Liver (tissue), 9 donors: ENCODE results near the gene ACOT11. TPM values are rescaled to one million over a fixed set of nuclear protein-coding genes. Genes with fewer than 3 reads are reported as not detected.

Source experiments
- DNase-seq: peaks from one replicate; pipeline ENCODE4 v3.0.0-alpha.2; 2017; ENCODE audit warnings: low spot score
- H3K27ac ChIP-seq, 2 donors: one replicate each; pipeline ENCODE4 v1.7.0; 2013; ENCODE audit warnings: inconsistent platforms in 2 of 2, low read length in 2 of 2, control low read depth in 1 of 2, low read depth in 1 of 2, mild to moderate bottlenecking in 1 of 2
- H3K27me3 ChIP-seq, 4 donors: one replicate each; pipeline versions ENCODE4 v1.6.1 to v1.7.0; 2013; ENCODE audit warnings: low read length in 3 of 4, inconsistent platforms in 1 of 4, mild to moderate bottlenecking in 1 of 4, moderate library complexity in 1 of 4; ENCODE audit not compliant: control insufficient read depth in 4 of 4, insufficient read depth in 4 of 4
- H3K36me3 ChIP-seq, 4 donors: one replicate each; pipeline versions ENCODE4 v1.6.1 to v1.7.0; 2013; ENCODE audit warnings: low read length in 3 of 4, mild to moderate bottlenecking in 3 of 4, low read depth in 1 of 4, moderate library complexity in 1 of 4; ENCODE audit not compliant: control insufficient read depth in 4 of 4, insufficient read depth in 3 of 4
- H3K4me1 ChIP-seq, 4 donors: one replicate each; pipeline versions ENCODE4 v1.6.1 to v1.7.0; 2013; ENCODE audit warnings: low read length in 3 of 4, mild to moderate bottlenecking in 3 of 4, moderate library complexity in 1 of 4; ENCODE audit not compliant: control insufficient read depth in 4 of 4, insufficient read depth in 4 of 4
- H3K4me3 ChIP-seq, 3 donors: one replicate each; pipeline versions ENCODE4 v1.6.1 to v1.7.0; 2013; ENCODE audit warnings: low read length in 3 of 3, control low read depth in 1 of 3, low read depth in 1 of 3, mild to moderate bottlenecking in 1 of 3
- H3K9ac ChIP-seq, 2 donors: one replicate each; pipeline ENCODE4 v1.7.0; 2013; ENCODE audit warnings: low read length in 2 of 2, mild to moderate bottlenecking in 2 of 2, moderate library complexity in 2 of 2, control low read depth in 1 of 2, low read depth in 1 of 2
- H3K9me3 ChIP-seq, 4 donors: one replicate each; pipeline versions ENCODE4 v1.6.1 to v1.7.0; 2013; ENCODE audit warnings: low read length in 3 of 4; ENCODE audit not compliant: control insufficient read depth in 4 of 4
- EGR1 ChIP-seq, 2 donors: IDR thresholded peaks; 2 replicates each; pipeline ENCODE4 v1.6.1; 2016 to 2018; ENCODE audit warnings: antibody characterized with exemption in 2 of 2, low read depth in 2 of 2
- FOXA2 ChIP-seq: IDR thresholded peaks from 2 replicates; pipeline ENCODE4 v1.6.1; 2016; ENCODE audit warnings: antibody characterized with exemption
- GABPA ChIP-seq, 2 donors: IDR thresholded peaks in 1 of 2; conservative IDR thresholded peaks in 1 of 2; 2 replicates each; pipeline ENCODE4 v1.6.1; 2016; ENCODE audit warnings: antibody characterized with exemption in 2 of 2, mild to moderate bottlenecking in 1 of 2, moderate library complexity in 1 of 2
- HNF4A ChIP-seq, 2 donors: conservative IDR thresholded peaks; 2 replicates each; pipeline ENCODE4 v1.6.1; 2016; ENCODE audit warnings: antibody characterized with exemption in 2 of 2, mild to moderate bottlenecking in 2 of 2
- HNF4G ChIP-seq: IDR thresholded peaks from 2 replicates; pipeline ENCODE4 v1.6.1; 2016; ENCODE audit warnings: antibody characterized with exemption
- JUND ChIP-seq, 2 donors: IDR thresholded peaks; 2 replicates each; pipeline ENCODE4 v1.6.1; 2016; ENCODE audit warnings: antibody characterized with exemption in 2 of 2
- NR2F2 ChIP-seq: IDR thresholded peaks from 2 replicates; pipeline ENCODE4 v1.6.1; 2016; ENCODE audit warnings: antibody characterized with exemption
- RAD21 ChIP-seq, 2 donors: IDR thresholded peaks; 2 replicates each; pipeline ENCODE4 v1.6.1; 2016; ENCODE audit warnings: antibody characterized with exemption in 2 of 2, mild to moderate bottlenecking in 2 of 2
- RXRA ChIP-seq, 2 donors: IDR thresholded peaks; 2 replicates each; pipeline ENCODE4 v1.6.1; 2017 to 2018; ENCODE audit warnings: antibody characterized with exemption in 2 of 2, mild to moderate bottlenecking in 1 of 2
- SP1 ChIP-seq: IDR thresholded peaks from 2 replicates; pipeline ENCODE4 v1.6.1; 2018; ENCODE audit warnings: antibody characterized with exemption, mild to moderate bottlenecking
- TAF1 ChIP-seq: conservative IDR thresholded peaks from 2 replicates; pipeline ENCODE4 v1.6.1; 2016; ENCODE audit warnings: antibody characterized with exemption, mild to moderate bottlenecking
- WGBS: extraction: QIAGEN DNeasy Blood & Tissue Kit; methylation state at CpG from one replicate; pipeline ENCODE4 v1.1.7; 2013; 5-methylcytosine and 5-hydroxymethylcytosine counted together
- polyA plus RNA-seq, 2 donors: library from polyadenylated mRNA; stranded (reverse) in 1 of 2; unstranded in 1 of 2; fragments of 200-250 nt in 1 of 2; fragments of >200 nt in 1 of 2; fragmentation: Nextera tagmentation in 1 of 2; extraction: Ambion mirVana in 1 of 2; gene quantifications; one replicate each; pipeline versions ENCODE4 v1.2.1 to v1.2.3, GENCODE V29; 2013 to 2015
- total RNA-seq, 2 donors: library from RNA; depleted of rRNA; stranded (reverse); fragments of >200 nt; gene quantifications; one replicate each; pipeline ENCODE4 v1.2.3, GENCODE V29; 2014
- TF ChIP-seq, protein P1 (sequence below): IDR thresholded peaks from 2 replicates; pipeline ENCODE4 v1.6.1; 2016; ENCODE audit warnings: antibody characterized with exemption
- TF ChIP-seq, protein P2 (sequence below): fragments of 150-350 bp; IDR thresholded peaks from 2 replicates; pipeline ENCODE4 v1.5.1; 2017; ENCODE audit warnings: improper control_type of control experiment, low read depth, low read length; ENCODE audit not compliant: missing input control
- TF ChIP-seq, protein P3 (sequence below): IDR thresholded peaks from 2 replicates; pipeline ENCODE4 v1.6.1; 2016; ENCODE audit warnings: antibody characterized with exemption
- TF ChIP-seq, protein P4 (sequence below): IDR thresholded peaks from 2 replicates; pipeline ENCODE4 v1.6.1; 2016; ENCODE audit warnings: antibody characterized with exemption
- TF ChIP-seq, protein P5 (sequence below): IDR thresholded peaks from 2 replicates; pipeline ENCODE4 v1.6.1; 2016; ENCODE audit warnings: antibody characterized with exemption, mild to moderate bottlenecking
- donor health status: healthy.
- donor health status: healthy.
- donor health status: healthy.
- donor health status: healthy.
- donor health status: healthy.

The ACOT11 gene
- total and polyA plus RNA-seq, 4 donors = 0.13 to 1.1 (median 0.50) TPM

DNA sequence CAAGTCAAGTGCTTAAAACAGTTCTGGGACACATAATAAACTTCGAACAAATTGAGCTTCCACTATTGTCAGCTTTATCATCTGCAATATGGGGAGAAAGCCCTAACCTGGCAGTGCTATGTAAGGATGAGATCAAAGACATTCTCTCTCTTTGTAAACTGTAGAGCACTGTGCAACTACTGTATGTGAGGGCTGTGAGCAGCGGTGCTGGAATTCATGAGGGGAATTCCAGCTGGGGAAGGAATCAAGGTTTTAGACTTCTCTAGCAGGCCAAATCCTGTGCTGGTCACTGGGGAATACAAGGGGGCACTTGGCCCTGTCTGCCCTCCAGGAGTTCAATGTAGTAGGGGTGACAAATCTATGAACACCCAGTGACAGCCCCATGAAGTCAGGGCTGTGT lies 66.0 kb downstream of the ACOT11 start:
- no peak for DNase-seq
- H3K4me3 ChIP-seq = no peak overlapping the region
- 92% methylated on average over 2 of the region's 2 CpGs for WGBS
- no peaks in the 10 kb centered on the region for H3K9me3 ChIP-seq
- no peak overlapping the region for H3K27ac ChIP-seq
- H3K27me3 ChIP-seq = no peaks in the 10 kb centered on the region
- peaks cover 0 to 34% (median 7%) of the 10 kb centered on the region in 4 donors for H3K36me3 ChIP-seq
- H3K4me1 ChIP-seq = no peaks in the 10 kb centered on the region
- TF ChIP-seq GABPA (IDR thresholded peaks at IDR 0.05 in 1 of 2, conservative IDR thresholded peaks at IDR 0.05 in 1 of 2) (no peak), HNF4A (conservative IDR thresholded peaks at IDR 0.05) (no peak), FOXA2 (no peak), SP1 (no peak), RAD21 (IDR thresholded peaks at IDR 0.05) (no peak), EGR1 (IDR thresholded peaks at IDR 0.05; ENCODE audit: low read depth in 2 of 2) (no peak)
- TF ChIP-seq, protein P1, sequence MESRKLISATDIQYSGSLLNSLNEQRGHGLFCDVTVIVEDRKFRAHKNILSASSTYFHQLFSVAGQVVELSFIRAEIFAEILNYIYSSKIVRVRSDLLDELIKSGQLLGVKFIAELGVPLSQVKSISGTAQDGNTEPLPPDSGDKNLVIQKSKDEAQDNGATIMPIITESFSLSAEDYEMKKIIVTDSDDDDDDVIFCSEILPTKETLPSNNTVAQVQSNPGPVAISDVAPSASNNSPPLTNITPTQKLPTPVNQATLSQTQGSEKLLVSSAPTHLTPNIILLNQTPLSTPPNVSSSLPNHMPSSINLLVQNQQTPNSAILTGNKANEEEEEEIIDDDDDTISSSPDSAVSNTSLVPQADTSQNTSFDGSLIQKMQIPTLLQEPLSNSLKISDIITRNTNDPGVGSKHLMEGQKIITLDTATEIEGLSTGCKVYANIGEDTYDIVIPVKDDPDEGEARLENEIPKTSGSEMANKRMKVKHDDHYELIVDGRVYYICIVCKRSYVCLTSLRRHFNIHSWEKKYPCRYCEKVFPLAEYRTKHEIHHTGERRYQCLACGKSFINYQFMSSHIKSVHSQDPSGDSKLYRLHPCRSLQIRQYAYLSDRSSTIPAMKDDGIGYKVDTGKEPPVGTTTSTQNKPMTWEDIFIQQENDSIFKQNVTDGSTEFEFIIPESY = no peak
- TF ChIP-seq, protein P2, sequence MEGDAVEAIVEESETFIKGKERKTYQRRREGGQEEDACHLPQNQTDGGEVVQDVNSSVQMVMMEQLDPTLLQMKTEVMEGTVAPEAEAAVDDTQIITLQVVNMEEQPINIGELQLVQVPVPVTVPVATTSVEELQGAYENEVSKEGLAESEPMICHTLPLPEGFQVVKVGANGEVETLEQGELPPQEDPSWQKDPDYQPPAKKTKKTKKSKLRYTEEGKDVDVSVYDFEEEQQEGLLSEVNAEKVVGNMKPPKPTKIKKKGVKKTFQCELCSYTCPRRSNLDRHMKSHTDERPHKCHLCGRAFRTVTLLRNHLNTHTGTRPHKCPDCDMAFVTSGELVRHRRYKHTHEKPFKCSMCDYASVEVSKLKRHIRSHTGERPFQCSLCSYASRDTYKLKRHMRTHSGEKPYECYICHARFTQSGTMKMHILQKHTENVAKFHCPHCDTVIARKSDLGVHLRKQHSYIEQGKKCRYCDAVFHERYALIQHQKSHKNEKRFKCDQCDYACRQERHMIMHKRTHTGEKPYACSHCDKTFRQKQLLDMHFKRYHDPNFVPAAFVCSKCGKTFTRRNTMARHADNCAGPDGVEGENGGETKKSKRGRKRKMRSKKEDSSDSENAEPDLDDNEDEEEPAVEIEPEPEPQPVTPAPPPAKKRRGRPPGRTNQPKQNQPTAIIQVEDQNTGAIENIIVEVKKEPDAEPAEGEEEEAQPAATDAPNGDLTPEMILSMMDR = no peak
- TF ChIP-seq, protein P3, sequence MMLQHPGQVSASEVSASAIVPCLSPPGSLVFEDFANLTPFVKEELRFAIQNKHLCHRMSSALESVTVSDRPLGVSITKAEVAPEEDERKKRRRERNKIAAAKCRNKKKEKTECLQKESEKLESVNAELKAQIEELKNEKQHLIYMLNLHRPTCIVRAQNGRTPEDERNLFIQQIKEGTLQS = no peak
- TF ChIP-seq, protein P4, sequence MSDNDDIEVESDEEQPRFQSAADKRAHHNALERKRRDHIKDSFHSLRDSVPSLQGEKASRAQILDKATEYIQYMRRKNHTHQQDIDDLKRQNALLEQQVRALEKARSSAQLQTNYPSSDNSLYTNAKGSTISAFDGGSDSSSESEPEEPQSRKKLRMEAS = no peak
- TF ChIP-seq, protein P5, sequence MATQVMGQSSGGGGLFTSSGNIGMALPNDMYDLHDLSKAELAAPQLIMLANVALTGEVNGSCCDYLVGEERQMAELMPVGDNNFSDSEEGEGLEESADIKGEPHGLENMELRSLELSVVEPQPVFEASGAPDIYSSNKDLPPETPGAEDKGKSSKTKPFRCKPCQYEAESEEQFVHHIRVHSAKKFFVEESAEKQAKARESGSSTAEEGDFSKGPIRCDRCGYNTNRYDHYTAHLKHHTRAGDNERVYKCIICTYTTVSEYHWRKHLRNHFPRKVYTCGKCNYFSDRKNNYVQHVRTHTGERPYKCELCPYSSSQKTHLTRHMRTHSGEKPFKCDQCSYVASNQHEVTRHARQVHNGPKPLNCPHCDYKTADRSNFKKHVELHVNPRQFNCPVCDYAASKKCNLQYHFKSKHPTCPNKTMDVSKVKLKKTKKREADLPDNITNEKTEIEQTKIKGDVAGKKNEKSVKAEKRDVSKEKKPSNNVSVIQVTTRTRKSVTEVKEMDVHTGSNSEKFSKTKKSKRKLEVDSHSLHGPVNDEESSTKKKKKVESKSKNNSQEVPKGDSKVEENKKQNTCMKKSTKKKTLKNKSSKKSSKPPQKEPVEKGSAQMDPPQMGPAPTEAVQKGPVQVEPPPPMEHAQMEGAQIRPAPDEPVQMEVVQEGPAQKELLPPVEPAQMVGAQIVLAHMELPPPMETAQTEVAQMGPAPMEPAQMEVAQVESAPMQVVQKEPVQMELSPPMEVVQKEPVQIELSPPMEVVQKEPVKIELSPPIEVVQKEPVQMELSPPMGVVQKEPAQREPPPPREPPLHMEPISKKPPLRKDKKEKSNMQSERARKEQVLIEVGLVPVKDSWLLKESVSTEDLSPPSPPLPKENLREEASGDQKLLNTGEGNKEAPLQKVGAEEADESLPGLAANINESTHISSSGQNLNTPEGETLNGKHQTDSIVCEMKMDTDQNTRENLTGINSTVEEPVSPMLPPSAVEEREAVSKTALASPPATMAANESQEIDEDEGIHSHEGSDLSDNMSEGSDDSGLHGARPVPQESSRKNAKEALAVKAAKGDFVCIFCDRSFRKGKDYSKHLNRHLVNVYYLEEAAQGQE = no peak
- H3K9ac ChIP-seq = no peak overlapping the region

DNA sequence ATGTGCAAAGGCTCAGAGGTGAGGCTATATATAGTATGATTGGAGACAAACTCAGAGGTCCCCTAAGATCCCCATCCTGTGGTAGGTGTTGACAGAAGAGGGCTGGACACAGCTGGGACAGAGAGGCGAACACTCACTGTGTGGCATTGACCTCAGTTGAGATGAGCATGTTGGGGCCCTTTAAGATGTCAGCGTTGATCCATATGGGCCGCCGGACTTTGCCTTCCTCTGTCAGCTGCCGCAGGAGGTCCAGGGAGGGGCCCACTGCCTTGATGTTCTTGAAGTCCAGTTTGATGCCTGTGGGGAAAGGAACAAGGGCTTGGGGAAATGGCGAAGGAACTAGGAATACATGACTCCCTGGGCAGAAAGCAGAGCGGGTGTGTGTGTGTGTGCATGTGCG lies 66.5 kb downstream of the ACOT11 start:
- H3K4me3 ChIP-seq = no peak overlapping the region
- H3K4me1 ChIP-seq = no peaks in the 10 kb centered on the region
- no peak overlapping the region for H3K9ac ChIP-seq
- peaks cover 0 to 30% (median 7%) of the 10 kb centered on the region in 4 donors for H3K36me3 ChIP-seq
- whole genome bisulfite sequencing = 78% methylated on average over 8 of the region's 8 CpGs
- H3K27me3 ChIP-seq = no peaks in the 10 kb centered on the region
- no peak overlapping the region for H3K27ac ChIP-seq
- H3K9me3 ChIP-seq = no peaks in the 10 kb centered on the region
- no peak for DNase-seq
- TF ChIP-seq RXRA (IDR thresholded peaks at IDR 0.05) (no peak), HNF4G (no peak), FOXA2 (no peak), NR2F2 (no peak), HNF4A (conservative IDR thresholded peaks at IDR 0.05) (no peak), JUND (IDR thresholded peaks at IDR 0.05) (no peak), GABPA (IDR thresholded peaks at IDR 0.05 in 1 of 2, conservative IDR thresholded peaks at IDR 0.05 in 1 of 2) (no peak), EGR1 (IDR thresholded peaks at IDR 0.05; ENCODE audit: low read depth in 2 of 2) (no peak), RAD21 (IDR thresholded peaks at IDR 0.05) (no peak), TAF1 (no peak)
- TF ChIP-seq, protein P2 = no peak
- TF ChIP-seq, protein P3 = no peak
- TF ChIP-seq, protein P1 = no peak
